Left renal pelvis (tissue), 4 donors: ENCODE measurements around the gene GRID1. TPM values are rescaled to one million over a fixed set of nuclear protein-coding genes. Genes with fewer than 3 reads are reported as not detected.

Experiments
- DNase-seq, 4 donors: peaks; one replicate each; pipeline ENCODE4 v3.0.0-alpha.2; 2013; ENCODE audit warnings: low read depth in 4 of 4, low spot score in 3 of 4
- polyA plus RNA-seq, 4 donors: library from polyadenylated mRNA; unstranded; fragments of 120-200 nt; gene quantifications; one replicate each; pipeline ENCODE4 v1.2.1, GENCODE V29; 2013; ENCODE audit not compliant: insufficient read length in 4 of 4

Gene GRID1
- polyA plus RNA-seq, 4 donors, result 1.6 to 5.4 (median 1.9) TPM

GRCh38 chr10:86295791-86296190 is 70.8 kb downstream of the GRID1 start:
- no peak for DNase-seq

- no peak for DNase-seq
Measured at GRCh38 chr10:86295351-86295750, 71.2 kb downstream of the GRID1 start.

- DNase-seq, result no peak
Measured at GRCh38 chr10:86294346-86295265, 72.0 kb downstream of the GRID1 start.

- no peak for DNase-seq
Measured at GRCh38 chr10:86293396-86293791, 73.2 kb downstream of the GRID1 start.

- DNase-seq, result no peak
Measured at GRCh38 chr10:86292462-86293395, 73.9 kb downstream of the GRID1 start.

GRCh38 chr10:86291616-86292340 is 74.8 kb downstream of the GRID1 start:
- no peak for DNase-seq

- no peak for DNase-seq
Measured at GRCh38 chr10:86290933-86291615, 75.5 kb downstream of the GRID1 start.

GRCh38 chr10:86289577-86289868 is 77.1 kb downstream of the GRID1 start:
- DNase-seq, result no peak

- no peak for DNase-seq
Measured at GRCh38 chr10:86288695-86289576, 77.7 kb downstream of the GRID1 start.

- no peak for DNase-seq
Measured at GRCh38 chr10:86287966-86288579, 78.5 kb downstream of the GRID1 start.

- DNase-seq, result no peak
Measured at GRCh38 chr10:86287110-86287793, 79.3 kb downstream of the GRID1 start.

- no peak for DNase-seq
Measured at GRCh38 chr10:86286236-86287109, 80.1 kb downstream of the GRID1 start.

GRCh38 chr10:86285136-86285790 is 81.3 kb downstream of the GRID1 start:
- no peak for DNase-seq

GRCh38 chr10:86284355-86285105 is 82.1 kb downstream of the GRID1 start:
- DNase-seq, result no peak

- DNase-seq, result no peak
Measured at GRCh38 chr10:86283466-86284287, 82.9 kb downstream of the GRID1 start.
